ENCODE measurements around the gene FLYWCH2. TPM values are rescaled to one million over a fixed set of nuclear protein-coding genes. Genes with fewer than 3 reads are reported as not detected.
A peak's percentile ranks its signal among the peaks of the same experiment; 100 is the strongest.

The FLYWCH2 gene
- total and polyA plus RNA-seq, 2 of the 13 experiments (the other 11 are each of a cell fraction or from before 2014, with no cell fraction given), result 16.9 to 19.8 TPM

GRCh38 chr16:2899564-2900072 is 16.6 kb downstream of the FLYWCH2 start (continued):
- TF ChIP-seq, protein P1, sequence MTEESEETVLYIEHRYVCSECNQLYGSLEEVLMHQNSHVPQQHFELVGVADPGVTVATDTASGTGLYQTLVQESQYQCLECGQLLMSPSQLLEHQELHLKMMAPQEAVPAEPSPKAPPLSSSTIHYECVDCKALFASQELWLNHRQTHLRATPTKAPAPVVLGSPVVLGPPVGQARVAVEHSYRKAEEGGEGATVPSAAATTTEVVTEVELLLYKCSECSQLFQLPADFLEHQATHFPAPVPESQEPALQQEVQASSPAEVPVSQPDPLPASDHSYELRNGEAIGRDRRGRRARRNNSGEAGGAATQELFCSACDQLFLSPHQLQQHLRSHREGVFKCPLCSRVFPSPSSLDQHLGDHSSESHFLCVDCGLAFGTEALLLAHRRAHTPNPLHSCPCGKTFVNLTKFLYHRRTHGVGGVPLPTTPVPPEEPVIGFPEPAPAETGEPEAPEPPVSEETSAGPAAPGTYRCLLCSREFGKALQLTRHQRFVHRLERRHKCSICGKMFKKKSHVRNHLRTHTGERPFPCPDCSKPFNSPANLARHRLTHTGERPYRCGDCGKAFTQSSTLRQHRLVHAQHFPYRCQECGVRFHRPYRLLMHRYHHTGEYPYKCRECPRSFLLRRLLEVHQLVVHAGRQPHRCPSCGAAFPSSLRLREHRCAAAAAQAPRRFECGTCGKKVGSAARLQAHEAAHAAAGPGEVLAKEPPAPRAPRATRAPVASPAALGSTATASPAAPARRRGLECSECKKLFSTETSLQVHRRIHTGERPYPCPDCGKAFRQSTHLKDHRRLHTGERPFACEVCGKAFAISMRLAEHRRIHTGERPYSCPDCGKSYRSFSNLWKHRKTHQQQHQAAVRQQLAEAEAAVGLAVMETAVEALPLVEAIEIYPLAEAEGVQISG (CRISPR knock-in tag; IDR thresholded peaks at IDR 0.05), result 0 out of 2 replicates have a peak, but pooled peaks have one; percentile 4
- TF ChIP-seq NFATC3 (CRISPR knock-in tag; IDR thresholded peaks at IDR 0.05) (no peak), NONO (IDR thresholded peaks at IDR 0.05) (no peak), NONO (CRISPR knock-in tag; conservative IDR thresholded peaks at IDR 0.05) (0 out of 2 replicates have a peak, but pooled peaks have one; percentile 2), CCAR2 (optimal IDR thresholded peaks at IDR 0.05; ENCODE audit: low read depth, low read length) (no peak), ZNF441 (CRISPR knock-in tag; IDR thresholded peaks at IDR 0.05; ENCODE audit: borderline replicate concordance) (peak; percentile 85), U2AF1 (optimal IDR thresholded peaks at IDR 0.05; ENCODE audit: low read depth, low read length) (no peak), RFXAP (CRISPR knock-in tag; IDR thresholded peaks at IDR 0.05; ENCODE audit: borderline replicate concordance) (0 out of 2 replicates have a peak, but pooled peaks have one; percentile 8), ZNF652 (CRISPR knock-in tag; IDR thresholded peaks at IDR 0.05; ENCODE audit: borderline replicate concordance, low read depth) (no peak), BHLHE40 (IDR thresholded peaks at IDR 0.05; ENCODE audit: low read length) (no peak), ZNF264 (CRISPR knock-in tag; IDR thresholded peaks at IDR 0.05) (no peak), WIZ (CRISPR knock-in tag; IDR thresholded peaks at IDR 0.05) (no peak), SMC3 (IDR thresholded peaks at IDR 0.05; ENCODE audit: low read length) (no peak), ZNF598 (CRISPR knock-in tag; IDR thresholded peaks at IDR 0.05; ENCODE audit: borderline replicate concordance) (0 out of 2 replicates have a peak, but pooled peaks have one; percentile 2), ZMYM4 (CRISPR knock-in tag; IDR thresholded peaks at IDR 0.05) (no peak), HHEX (CRISPR knock-in tag; IDR thresholded peaks at IDR 0.05) (no peak)
- TF ChIP-seq, protein P2, sequence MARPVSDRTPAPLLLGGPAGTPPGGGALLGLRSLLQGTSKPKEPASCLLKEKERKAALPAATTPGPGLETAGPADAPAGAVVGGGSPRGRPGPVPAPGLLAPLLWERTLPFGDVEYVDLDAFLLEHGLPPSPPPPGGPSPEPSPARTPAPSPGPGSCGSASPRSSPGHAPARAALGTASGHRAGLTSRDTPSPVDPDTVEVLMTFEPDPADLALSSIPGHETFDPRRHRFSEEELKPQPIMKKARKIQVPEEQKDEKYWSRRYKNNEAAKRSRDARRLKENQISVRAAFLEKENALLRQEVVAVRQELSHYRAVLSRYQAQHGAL (CRISPR knock-in tag; IDR thresholded peaks at IDR 0.05; ENCODE audit: not compliant biosample characterization), result no peak
- TF ChIP-seq, protein P3, sequence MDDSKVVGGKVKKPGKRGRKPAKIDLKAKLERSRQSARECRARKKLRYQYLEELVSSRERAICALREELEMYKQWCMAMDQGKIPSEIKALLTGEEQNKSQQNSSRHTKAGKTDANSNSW (CRISPR knock-in tag; IDR thresholded peaks at IDR 0.05; ENCODE audit: borderline replicate concordance), result no peak

All from HepG2 (cell line).